ENCODE results near the gene TGFBRAP1.
"Not testable (repeated sequence)": the region's sequence is repeated elsewhere in the genome, so short reads cannot be mapped to it uniquely, and the experiment has no call there.

TGFBRAP1 gene

DNA sequence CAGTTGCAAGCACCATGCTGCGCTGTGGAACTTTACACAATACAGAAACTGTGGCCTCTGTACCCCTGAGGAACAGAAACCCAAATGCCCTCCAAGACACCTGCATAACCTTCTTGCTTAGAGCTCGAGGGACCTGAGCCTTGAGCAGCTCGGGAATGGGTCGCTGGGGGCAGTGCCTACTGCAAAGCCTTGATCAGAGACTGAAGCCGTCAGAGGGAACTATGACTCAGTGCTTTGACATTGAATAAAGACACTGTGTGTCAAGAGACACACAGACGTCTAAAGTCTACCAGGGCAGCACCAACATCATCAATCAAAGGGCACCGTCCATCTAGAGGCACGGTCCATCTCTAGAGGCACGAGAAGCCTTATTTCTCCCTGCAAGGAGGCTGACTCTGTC is 57.4 kb downstream of the TGFBRAP1 start:
- no peak for DNase-seq (ENCODE audit: low read depth, low spot score)

DNA sequence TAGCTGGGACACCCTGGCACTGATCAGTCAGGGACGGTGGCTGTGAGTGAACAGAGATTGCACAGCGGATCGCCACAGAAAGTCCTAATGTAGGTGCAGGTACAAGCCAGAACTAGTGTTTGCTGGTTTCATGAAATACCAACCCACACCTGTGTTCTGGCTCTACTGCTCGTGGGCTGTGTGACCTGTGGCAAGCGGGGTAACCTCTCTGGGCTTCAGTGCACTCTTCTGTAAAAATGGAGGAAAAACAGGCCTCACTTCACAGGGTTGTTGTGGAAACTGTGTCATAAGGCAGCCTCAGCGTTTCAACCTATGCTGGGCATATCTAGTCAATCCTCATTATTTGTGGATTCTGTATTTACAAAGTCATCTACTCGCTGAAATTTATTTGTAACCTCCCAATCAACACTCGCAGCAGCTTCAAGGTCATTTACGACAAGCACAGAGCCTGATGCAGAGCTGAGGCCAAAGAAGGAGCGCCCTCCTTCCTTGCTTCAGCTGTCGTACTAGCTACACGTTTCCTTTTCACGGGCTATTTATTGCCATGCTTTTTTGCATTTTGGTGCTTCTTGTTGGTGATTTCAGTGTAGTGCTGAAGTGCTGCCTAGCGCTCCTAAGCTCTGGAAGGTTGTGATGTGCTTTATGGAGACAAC is 58.0 kb downstream of the TGFBRAP1 start:
- no peak for DNase-seq (ENCODE audit: low read depth, low spot score)

DNA sequence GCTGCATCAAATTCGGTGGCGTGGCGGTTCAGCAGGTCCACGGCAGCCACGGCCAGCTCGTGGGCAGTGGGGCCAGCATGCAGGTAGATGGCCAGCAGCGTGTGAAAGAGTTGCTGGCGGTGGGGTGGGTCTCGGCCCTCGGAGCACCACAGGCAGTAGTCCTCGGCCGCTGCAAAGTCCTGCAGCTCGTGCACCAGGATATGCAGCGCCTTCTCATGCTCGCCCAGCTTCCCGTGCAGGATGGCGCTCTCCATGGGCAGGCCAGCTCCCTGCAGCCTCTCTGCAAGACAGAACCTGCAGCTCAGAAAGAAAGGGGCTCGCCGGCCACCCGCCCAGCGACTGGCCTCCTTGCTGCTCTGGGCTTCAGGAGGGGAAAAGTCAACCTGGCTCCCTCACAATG is 60.1 kb downstream of the TGFBRAP1 start:
- DNase-seq (ENCODE audit: low read depth, low spot score), result no peak

DNA sequence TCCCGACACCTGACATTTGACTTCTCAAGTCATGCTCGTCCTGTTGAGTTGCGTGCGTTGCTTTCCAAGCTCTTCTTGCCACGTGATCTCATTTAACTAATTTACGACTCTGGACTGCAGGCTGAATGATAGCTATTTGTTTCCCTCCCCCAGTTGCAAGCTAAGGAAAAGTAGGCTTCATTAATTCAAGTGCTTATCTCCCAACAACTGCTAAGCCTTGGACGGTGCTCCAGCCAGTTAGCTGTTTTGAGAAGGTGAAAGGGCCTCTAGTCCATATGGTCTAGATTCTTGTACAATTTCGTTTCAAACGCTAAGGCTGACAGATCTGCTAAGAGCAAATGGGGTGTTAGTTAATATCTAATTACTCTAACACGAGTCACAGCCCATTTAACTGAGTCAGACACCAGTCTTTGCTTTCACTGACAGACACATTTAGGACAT is 66.9 kb downstream of the TGFBRAP1 start:
- no peak for DNase-seq (ENCODE audit: low read depth, low spot score)

DNA sequence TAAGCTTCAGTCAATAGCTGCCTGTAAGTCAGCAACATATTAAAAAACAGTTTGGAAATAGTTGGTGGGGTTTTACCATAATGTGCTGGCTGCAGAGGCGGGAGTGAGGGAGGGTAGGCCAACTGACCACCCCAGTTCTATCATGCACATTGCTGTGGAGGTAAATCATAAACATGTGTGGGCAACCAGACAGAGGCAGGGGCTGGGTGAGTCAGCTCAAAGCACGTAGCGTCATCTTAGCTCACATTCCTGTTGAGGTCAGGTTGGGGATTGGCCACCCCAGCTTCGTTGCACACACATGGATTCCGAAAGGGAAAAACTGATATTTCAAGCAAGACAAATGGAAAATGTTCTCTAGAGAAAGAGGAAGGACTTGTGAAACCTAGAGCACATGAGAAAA is 68.5 kb downstream of the TGFBRAP1 start:
- no peak for DNase-seq (ENCODE audit: low read depth, low spot score)

DNA sequence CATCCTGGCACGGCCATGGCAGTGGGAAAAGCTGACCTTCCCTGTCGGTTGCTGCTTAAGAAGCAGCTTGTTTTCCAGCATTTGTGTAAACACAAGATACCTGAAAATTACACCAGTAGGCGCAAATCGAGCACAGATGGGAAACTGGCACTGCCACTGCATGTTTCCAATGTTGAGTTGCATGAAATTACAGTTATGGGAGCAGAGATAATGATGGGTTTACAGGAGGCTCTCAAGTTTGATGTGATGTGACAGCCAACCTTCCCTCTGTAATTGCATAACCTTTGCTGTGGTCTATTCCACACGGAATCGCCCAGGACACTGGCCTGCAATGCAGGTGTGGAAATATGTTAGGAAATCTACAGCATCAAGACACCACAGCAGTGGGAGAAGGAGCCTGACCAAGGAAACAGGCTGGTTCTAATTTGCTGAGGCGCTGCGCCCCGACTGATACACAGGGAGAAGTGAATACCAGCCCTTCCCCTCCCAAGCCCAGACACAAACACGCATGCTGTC is 70.6 kb downstream of the TGFBRAP1 start:
- no peak for DNase-seq (ENCODE audit: low read depth, low spot score)

DNA sequence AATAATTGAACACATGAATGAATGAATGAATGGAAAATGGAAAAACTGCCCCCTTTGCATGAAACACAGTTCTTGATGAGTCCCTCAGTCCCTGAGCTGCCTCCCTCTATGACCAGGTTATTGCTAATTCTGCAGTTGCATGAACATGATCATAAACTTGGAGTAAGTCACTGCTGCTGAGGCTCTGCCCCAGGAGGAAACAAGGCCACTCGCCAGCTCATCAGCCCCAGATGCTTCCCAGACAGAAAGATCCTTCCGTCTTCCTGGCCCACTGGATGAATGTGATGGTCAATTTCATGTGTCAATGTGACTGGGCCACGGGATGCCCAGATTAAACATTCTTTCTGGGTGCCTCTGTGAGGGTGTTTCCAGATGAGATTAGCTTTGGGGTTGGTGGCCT is 71.6 kb downstream of the TGFBRAP1 start:
- DNase-seq (ENCODE audit: low read depth, low spot score), result no peak

DNA sequence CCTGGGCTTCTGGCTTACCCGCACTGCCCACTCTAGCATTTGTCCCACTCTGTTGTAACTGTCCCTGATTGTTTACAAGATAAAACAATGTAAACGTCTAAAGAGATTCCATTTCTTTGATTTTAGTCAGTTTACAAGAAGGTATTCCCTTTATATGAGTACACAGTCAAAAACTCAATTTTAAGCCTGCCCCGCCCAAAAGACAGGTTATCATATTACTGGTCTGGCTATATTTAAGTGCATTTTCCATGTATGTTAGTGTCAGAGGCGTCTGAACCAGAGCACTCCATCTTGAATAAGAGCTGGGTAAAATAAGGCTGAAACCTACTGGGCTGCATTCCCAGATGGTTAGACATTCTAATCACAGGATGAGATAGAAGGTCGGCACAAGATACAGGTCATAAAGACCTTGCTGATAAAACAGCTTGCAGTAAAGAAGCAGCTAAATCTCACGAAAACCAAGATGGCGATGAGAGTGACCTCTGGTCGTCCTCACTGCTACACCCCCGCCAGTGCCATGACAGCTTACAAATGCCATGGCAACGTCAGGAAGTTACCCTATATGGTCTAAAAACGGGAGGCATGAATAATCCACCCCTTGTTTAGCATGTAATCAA is 73.0 kb downstream of the TGFBRAP1 start:
- DNase-seq (ENCODE audit: low read depth, low spot score), result no peak

DNA sequence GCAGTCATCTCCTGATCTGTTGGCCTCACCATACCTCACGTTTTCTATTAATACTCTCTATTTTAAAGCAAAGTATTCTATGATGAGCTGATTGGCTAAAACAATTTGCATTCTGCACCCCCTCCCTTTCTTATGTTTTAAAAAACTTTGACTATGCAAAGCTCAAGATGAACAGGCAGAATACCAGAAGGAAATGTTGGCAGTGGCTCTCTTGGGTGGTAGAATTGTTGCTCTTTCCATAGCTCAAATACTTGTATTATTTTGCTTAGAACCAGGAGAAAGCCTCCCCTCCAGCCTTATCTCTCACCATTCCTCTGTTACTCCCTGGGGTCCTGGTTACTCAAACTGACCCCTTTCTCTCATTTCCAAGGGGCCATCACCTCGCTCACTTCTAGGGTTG is 73.6 kb downstream of the TGFBRAP1 start:
- no peak for DNase-seq (ENCODE audit: low read depth, low spot score)

DNA sequence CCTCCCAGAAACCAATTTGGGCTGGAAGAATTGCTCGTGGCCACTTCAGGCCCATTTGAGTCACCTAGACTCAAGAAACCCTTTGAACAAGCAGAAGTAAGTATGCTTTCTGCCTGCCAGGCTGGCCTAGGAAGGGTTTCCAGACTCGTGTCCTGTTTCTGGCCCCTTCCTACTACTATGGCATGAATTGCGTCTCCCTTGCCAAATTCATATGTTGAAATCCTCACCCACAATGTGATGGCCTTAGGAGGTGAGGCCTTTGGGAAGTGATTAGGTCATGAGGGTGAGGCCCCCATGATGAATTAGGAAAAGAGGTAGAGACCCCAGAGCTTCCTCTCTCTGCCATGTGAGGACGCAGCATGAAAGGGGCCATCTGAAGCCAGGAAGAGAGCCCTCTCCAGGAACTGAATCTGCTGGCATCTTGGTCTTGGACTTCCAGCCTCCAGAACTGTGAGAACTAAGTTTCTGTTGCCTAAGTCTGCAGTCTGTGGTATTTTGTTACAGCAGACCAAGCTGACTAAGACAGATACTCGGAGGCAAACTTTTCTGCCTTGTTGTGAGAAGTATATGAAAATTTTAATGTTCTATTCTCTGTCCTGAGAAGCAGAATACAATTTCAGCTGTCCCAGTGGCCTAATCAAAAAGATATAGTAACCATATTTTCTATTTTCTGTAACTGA is 74.9 kb downstream of the TGFBRAP1 start:
- no peak for DNase-seq (ENCODE audit: low read depth, low spot score)

DNA sequence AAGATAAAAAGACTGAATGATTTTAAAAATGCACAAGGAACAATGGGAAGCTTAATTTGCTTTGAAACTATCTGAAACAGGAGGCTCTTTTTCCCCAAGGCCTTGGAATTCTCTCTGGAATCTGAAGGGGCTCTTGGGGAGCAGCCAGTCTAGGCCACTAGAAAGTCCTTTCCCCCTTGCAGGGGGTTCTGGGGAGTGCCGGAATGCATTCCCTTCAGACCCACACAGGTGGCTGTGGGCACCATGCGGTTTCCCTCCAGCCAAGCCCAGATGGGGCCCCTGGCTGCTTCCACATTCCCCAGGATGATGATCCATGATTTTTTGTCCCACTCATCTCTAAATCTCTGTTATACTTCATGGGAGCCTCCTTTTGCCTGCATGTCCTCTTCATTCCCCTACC is 77.3 kb downstream of the TGFBRAP1 start:
- DNase-seq (ENCODE audit: low read depth, low spot score), result no peak

DNA sequence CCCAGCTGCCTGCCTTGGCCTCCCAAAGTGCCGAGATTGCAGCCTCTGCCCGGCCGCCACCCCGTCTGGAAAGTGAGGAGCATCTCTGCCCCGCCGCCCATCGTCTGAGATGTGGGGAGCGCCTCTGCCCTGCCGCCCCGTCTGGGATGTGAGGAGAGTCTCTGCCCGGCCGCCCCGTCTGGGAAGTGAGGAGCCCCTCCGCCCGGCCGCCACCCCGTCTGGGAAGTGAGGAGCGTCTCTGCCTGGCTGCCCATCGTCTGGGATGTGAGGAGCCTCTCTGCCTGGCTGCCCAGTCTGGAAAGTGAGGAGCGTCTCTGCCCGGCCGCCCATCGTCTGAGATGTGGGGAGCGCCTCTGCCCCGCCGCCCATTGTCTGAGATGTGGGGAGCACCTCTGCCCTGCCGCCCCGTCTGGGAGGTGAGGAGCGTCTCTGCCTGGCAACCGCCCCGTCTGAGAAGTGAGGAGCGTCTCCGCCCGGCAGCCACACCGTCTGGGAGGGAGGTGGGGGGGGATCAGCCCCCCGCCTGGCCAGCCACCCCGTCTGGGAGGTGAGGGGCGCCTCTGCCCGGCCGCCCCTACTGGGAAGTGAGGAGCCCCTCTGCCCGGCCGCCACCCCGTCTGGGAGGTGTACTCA is 78.4 kb downstream of the TGFBRAP1 start:
- not testable (repeated sequence) for DNase-seq (ENCODE audit: low read depth, low spot score)

DNA sequence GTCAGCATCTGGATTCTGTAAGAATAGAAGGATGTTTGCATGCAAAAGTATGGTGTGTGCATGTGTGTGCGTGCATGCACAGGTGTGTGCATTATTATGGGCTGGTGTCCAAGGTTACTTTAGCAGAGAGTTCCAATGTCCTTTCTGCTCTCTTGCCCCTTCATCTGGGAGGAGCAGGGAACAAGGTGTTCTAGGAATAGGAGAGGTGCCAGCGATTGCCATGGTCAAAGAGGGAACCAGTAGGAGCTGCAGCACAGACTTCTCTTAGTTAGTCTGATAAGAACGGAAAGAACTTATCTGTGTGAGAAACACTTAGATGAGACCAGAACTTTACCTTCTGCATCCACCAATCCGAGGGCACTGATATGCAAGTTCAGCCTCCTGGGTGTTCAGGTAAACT is 79.6 kb downstream of the TGFBRAP1 start:
- no peak for DNase-seq (ENCODE audit: low read depth, low spot score)

DNA sequence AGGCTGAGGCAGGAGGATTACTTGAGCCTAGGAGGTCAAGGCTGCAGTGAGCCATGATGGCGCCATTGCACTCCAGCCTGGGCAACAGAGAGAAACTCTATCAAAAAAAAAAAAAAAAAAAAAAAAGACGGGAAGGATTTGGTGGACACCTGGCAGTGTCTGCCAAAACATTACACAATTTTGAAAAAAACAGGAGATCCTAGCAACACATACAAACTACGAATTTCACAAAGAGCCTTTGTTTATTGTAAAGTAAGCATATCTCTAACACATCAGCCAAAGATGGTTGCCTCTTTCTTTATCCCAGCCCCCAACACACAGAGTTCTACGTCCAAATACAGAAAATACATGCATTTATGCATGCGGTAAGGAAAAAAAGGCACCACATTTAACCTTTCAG is 80.4 kb downstream of the TGFBRAP1 start:
- no peak for DNase-seq (ENCODE audit: low read depth, low spot score)

DNA sequence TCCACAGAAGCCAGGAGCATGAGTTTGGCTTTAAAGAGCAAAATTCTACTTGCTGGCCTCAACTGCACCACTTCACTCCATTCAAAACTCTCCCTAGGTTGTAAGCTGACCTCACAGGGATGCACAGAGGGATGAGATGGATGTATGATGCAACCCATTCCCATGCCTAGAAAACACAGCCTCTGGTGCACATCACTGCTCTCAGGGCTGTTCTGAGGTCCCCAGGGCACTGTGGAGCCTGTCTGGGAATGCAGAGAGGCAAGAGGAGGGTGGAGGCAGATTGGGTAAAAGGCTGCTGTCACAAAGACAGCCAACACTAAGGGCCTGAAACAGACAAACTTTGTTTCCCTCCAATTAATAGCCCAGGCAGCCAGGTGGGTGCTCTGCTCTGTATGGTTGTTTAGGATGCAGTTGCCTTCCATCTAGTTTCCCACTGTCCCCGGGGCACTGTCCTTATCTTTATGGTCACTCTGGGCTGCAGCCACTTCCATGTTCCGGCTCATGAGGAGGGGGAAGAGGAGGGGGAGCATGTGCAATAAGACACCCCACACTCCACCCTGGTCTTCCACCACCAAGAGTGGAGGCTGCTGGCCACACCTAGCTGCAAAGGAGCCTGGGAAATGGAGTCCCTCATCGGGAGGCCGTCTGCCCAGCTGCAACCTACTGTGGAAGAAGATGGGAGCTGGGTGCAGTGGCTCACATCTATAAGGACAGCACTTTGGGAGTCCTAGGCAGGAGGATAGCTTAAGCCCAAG is 81.0 kb downstream of the TGFBRAP1 start:
- no peak for DNase-seq (ENCODE audit: low read depth, low spot score)

DNA sequence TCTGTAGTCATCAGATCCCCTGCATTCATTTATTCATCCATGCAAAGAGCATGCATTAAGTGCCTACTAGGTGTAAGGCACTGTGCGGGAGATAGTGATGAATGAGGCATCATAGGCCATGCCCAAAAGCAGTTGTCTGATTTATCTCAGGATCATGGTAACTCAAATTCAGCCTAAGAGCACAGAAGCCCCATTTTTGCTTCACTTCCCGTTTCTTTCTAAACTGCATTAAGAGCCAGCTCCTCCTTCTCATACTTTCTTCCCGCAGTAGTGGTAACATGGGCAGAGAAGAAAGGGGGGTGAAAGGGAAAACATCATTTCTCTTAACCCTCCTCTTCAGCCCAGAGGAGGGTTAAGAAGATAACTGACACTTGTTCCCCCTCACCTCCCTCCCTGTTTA is 85.1 kb downstream of the TGFBRAP1 start:
- no peak for DNase-seq (ENCODE audit: low read depth, low spot score)

DNA sequence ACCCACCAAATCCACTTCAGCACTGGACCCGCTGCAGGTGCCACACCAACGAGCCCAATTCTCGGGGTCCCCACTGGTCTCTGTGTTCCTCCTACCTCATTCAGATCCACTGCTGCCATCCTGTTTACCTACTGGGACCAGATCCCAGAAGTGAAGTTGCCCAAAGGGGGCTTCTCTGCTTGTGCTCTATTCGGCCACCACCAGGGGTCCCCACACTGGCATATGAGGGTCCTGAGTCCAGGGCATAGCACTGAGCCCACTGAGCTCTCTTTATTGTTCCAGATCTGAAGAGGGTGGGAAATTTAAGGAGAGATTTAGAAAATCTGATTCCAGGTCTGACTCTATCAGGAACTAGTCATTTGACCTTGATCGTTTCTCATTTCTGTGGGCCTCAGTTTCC is 85.6 kb downstream of the TGFBRAP1 start:
- DNase-seq (ENCODE audit: low read depth, low spot score), result no peak

DNA sequence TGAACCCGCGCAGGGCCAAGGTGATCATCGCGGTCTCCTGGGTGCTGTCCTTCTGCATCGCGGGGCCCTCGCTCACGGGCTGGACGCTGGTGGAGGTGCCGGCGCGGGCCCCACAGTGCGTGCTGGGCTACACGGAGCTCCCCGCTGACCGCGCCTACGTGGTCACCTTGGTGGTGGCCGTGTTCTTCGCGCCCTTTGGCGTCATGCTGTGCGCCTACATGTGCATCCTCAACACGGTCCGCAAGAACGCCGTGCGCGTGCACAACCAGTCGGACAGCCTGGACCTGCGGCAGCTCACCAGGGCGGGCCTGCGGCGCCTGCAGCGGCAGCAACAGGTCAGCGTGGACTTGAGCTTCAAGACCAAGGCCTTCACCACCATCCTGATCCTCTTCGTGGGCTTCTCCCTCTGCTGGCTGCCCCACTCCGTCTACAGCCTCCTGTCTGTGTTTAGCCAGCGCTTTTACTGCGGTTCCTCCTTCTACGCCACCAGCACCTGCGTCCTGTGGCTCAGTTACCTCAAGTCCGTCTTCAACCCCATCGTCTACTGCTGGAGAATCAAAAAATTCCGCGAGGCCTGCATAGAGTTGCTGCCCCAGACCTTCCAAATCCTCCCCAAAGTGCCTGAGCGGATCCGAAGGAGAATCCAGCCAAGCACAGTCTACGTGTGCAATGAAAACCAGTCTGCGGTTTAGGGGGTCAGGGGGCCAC is 87.1 kb downstream of the TGFBRAP1 start:
- no peak for DNase-seq (ENCODE audit: low read depth, low spot score)

DNA sequence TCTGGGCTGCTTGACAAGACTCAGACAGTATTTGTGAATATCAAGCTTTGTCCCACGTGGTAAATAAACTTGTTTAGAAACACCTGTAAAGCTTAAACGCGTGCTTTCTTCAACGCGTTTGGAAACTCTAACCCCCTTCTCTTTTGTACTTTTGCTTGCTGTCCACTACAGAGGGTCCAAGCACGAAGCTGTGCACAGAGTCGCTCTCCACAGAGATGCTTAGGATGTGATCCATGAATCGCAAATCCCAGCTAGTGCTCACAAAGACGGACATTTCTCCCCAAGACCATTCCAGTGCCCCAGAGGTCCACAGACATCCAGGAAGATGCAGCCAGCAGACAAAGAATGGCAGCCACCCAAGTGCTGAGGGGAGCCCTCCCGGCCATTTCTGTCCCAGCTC is 88.1 kb downstream of the TGFBRAP1 start, which contains the start of gene GPR45:
TSS of gene GPR45 (plus strand) at position 301 of the 400 bp plus-strand sequence. CDS start 116 bp downstream, outside the sequence.
- DNase-seq (ENCODE audit: low read depth, low spot score), result no peak

DNA sequence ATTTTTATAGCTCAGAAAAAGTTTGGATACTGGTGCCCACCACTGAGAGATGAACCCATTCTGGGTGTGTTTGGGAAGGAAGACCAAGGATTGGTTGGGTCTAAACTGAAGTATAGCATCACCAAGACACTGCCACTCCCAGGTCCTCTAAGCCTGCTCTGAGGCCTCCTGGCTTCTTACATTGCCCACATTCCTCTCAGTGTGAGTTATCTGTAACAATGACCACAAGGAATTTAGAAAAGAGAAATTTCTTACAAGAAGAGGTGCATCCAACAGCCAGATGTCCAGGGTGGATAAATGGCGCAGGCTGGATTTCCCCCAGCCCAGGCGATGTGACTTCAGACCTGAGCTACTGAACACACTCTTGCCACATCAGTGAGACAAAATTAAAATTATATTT is 89.6 kb downstream of the TGFBRAP1 start:
- DNase-seq (ENCODE audit: low read depth, low spot score), result no peak

DNA sequence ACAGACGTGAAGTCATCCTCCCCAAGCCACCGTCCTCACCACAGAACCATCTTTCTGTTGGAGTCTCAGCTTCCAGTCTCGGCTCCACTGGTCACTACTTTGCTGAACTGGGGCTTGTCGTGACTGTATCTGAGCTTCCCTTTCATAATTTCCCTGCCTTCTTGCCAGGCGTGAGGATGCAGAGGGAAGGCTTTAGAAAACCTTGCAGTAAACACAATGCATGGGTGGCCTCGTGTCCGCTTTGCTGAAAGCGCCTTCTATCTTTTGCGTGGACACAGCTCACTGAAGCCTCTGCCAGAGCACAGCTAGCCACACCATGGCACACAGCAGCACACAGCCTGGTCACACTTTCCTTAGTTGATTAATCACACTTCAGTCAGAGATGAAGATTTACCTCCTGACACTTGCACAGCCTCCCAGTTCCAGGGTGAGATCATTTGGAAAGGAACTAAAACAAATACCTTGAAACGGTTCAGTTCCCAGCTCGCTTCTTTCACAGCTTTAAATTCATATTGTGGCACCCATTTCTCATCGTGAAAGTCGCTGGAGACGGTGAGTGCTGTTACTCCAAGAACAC is 90.8 kb downstream of the TGFBRAP1 start:
- no peak for DNase-seq (ENCODE audit: low read depth, low spot score)

Measured in activated naive CD8-positive, alpha-beta T cell treated with anti-CD3 and anti-CD28 coated beads, Interleukin-2, amount 50 U/mL, for 16 hours (primary cell).